Trophoblast cell (in vitro differentiated cells and primary cell): ENCODE measurements around the gene SEZ6L.
A peak's percentile ranks its signal among the peaks of the same experiment; 100 is the strongest.

Experiments
- DNase-seq, 2 donors: peaks; one replicate each; pipeline ENCODE4 v3.0.0-alpha.2; 2016
- H2AFZ ChIP-seq: 2 replicates; pipeline ENCODE4 v1.6.1; 2013; ENCODE audit warnings: low read length, moderate library complexity, mild to moderate bottlenecking; ENCODE audit not compliant: insufficient read depth, poor library complexity
- H2AK5ac ChIP-seq: 2 replicates; pipeline ENCODE4 v1.6.1; 2013; ENCODE audit warnings: mild to moderate bottlenecking, low read length
- H2BK120ac ChIP-seq: 2 replicates; pipeline ENCODE4 v1.6.1; 2013; ENCODE audit warnings: low read length, mild to moderate bottlenecking, moderate library complexity; ENCODE audit not compliant: insufficient read depth, poor library complexity
- H2BK12ac ChIP-seq: 2 replicates; pipeline ENCODE4 v1.6.1; 2013; ENCODE audit warnings: mild to moderate bottlenecking, low read length, moderate library complexity
- H2BK5ac ChIP-seq: 2 replicates; pipeline ENCODE4 v1.6.1; 2013; ENCODE audit warnings: low read length, low read depth, moderate library complexity, mild to moderate bottlenecking; ENCODE audit not compliant: poor library complexity
- H3K14ac ChIP-seq: 2 replicates; pipeline ENCODE4 v1.6.1; 2013; ENCODE audit warnings: mild to moderate bottlenecking, low read length
- H3K18ac ChIP-seq: 2 replicates; pipeline ENCODE4 v1.6.1; 2013; ENCODE audit warnings: mild to moderate bottlenecking, low read length
- H3K23ac ChIP-seq: 2 replicates; pipeline ENCODE4 v1.6.1; 2013; ENCODE audit warnings: low read length
- H3K27ac ChIP-seq: 2 replicates; pipeline ENCODE4 v1.5.1; 2013; ENCODE audit warnings: low read depth, mild to moderate bottlenecking, inconsistent platforms, low read length, moderate library complexity
- H3K27me3 ChIP-seq: 2 replicates; pipeline ENCODE4 v1.6.1; 2013; ENCODE audit warnings: inconsistent platforms, mild to moderate bottlenecking, low read length, moderate library complexity; ENCODE audit not compliant: insufficient read depth
- H3K36me3 ChIP-seq, 2 experiments: 1 replicate in 1 of 2; 2 replicates in 1 of 2; pipeline ENCODE4 v1.6.1; 2013; ENCODE audit warnings: low read length in 2 of 2, mild to moderate bottlenecking in 2 of 2, moderate library complexity in 1 of 2; ENCODE audit not compliant: insufficient read depth in 2 of 2, control insufficient read depth in 1 of 2
- H3K4ac ChIP-seq: 2 replicates; pipeline ENCODE4 v1.6.1; 2013; ENCODE audit warnings: low read depth, mild to moderate bottlenecking, low read length, moderate library complexity
- H3K4me1 ChIP-seq, 2 experiments: 1 replicate in 1 of 2; 2 replicates in 1 of 2; pipeline ENCODE4 v1.6.1; 2013; ENCODE audit warnings: low read length in 2 of 2, mild to moderate bottlenecking in 2 of 2, moderate library complexity in 1 of 2; ENCODE audit not compliant: insufficient read depth in 2 of 2, control insufficient read depth in 1 of 2
- H3K4me2 ChIP-seq: 2 replicates; pipeline ENCODE4 v1.6.1; 2013; ENCODE audit warnings: inconsistent platforms, mild to moderate bottlenecking, low read length, moderate library complexity
- H3K4me3 ChIP-seq: 2 replicates; pipeline ENCODE4 v1.5.1; 2013; ENCODE audit warnings: mild to moderate bottlenecking, low read depth, low read length, inconsistent platforms
- H3K79me1 ChIP-seq: one replicate; pipeline ENCODE4 v1.6.1; 2013; ENCODE audit warnings: low read length
- H3K79me2 ChIP-seq: 2 replicates; pipeline ENCODE4 v1.6.1; 2013; ENCODE audit warnings: low read length, mild to moderate bottlenecking; ENCODE audit not compliant: control insufficient read depth, insufficient read depth, poor library complexity
- H3K9ac ChIP-seq: 2 replicates; pipeline ENCODE4 v1.6.1; 2013; ENCODE audit warnings: mild to moderate bottlenecking, low read length
- H3K9me3 ChIP-seq: 2 replicates; pipeline ENCODE4 v1.6.1; 2013; ENCODE audit warnings: low read depth, mild to moderate bottlenecking, control low read depth, inconsistent platforms, low read length; ENCODE audit not compliant: insufficient read depth
- H4K12ac ChIP-seq: 2 replicates; pipeline ENCODE4 v1.6.1; 2013; ENCODE audit warnings: low read depth, mild to moderate bottlenecking, low read length, moderate library complexity
- H4K8ac ChIP-seq: 2 replicates; pipeline ENCODE4 v1.6.1; 2013; ENCODE audit warnings: low read depth, mild to moderate bottlenecking, low read length, moderate library complexity
- H4K91ac ChIP-seq: one replicate; pipeline ENCODE4 v1.6.1; 2013; ENCODE audit warnings: low read depth, mild to moderate bottlenecking, low read length, moderate library complexity
- WGBS: extraction: QIAGEN DNeasy Blood & Tissue Kit; methylation state at CpG from one replicate; pipeline ENCODE4 v1.1.7; 2013; ENCODE audit warnings: missing lambda C conversion rate; ENCODE audit not compliant: insufficient read length, insufficient coverage; ENCODE audit errors: extremely low coverage; 5-methylcytosine and 5-hydroxymethylcytosine counted together

Gene SEZ6L

GRCh38 chr22:26264162-26264561 is 94.9 kb downstream of the SEZ6L start:
- H3K23ac ChIP-seq = no peak overlapping the region
- no peaks in the 10 kb centered on the region for H3K79me2 ChIP-seq
- no peak overlapping the region for H3K4me3 ChIP-seq
- H4K91ac ChIP-seq = no peak overlapping the region
- H3K4ac ChIP-seq = no peak overlapping the region
- no peak overlapping the region for H4K8ac ChIP-seq
- H3K36me3 ChIP-seq = no peaks in the 10 kb centered on the region
- no peaks in the 10 kb centered on the region for H3K79me1 ChIP-seq
- no peak overlapping the region for H2AFZ ChIP-seq
- WGBS = no CpG with 5 or more reads among the region's 1 CpG
- no peak overlapping the region for H2BK120ac ChIP-seq
- H3K9ac ChIP-seq = no peak overlapping the region
- no peaks in the 10 kb centered on the region for H3K9me3 ChIP-seq
- H4K12ac ChIP-seq = no peak overlapping the region
- no peak overlapping the region for H3K18ac ChIP-seq
- no peak overlapping the region for H3K27ac ChIP-seq
- no peak overlapping the region for H3K4me2 ChIP-seq
- H2BK5ac ChIP-seq = no peak overlapping the region
- no peak overlapping the region for H2AK5ac ChIP-seq
- no peak for DNase-seq
- H3K4me1 ChIP-seq = no peaks in the 10 kb centered on the region
- H3K14ac ChIP-seq = no peak overlapping the region
- no peak overlapping the region for H2BK12ac ChIP-seq
- no peaks in the 10 kb centered on the region for H3K27me3 ChIP-seq

GRCh38 chr22:26265281-26265680 is 96.0 kb downstream of the SEZ6L start:
- Histone ChIP-seq H3K4me1 (no peaks in the 10 kb centered on the region), H3K4me3 (no peak overlapping the region), H3K4ac (no peak overlapping the region)

DNA sequence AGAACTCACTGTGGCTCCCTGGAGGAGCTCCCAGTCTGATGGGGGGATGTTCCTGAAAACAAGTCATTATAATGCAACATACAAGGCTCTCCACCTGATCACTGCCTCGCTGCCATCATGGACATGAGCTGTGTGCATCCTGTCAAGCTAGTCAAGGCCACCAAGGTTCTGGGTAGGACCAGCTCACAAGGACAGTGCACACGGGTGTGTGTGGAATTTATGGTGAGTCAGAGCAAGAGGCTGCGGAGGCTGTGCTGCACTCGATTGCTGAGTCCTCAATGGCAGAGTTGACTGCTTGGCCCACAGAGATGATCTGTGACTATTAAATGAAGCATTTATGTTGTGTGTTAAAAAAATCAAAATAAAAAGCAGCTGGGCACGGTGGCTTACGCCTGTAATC is 96.6 kb downstream of the SEZ6L start:
- Histone ChIP-seq H2BK120ac (no peak overlapping the region), H4K8ac (no peak overlapping the region), H3K23ac (no peak overlapping the region), H3K4me2 (no peak overlapping the region), H3K18ac (no peak overlapping the region), H3K9me3 (no peaks in the 10 kb centered on the region), H2AK5ac (no peak overlapping the region), H3K4me1 (no peaks in the 10 kb centered on the region), H3K27ac (no peak overlapping the region), H2BK5ac (no peak overlapping the region), H2AFZ (no peak overlapping the region), H4K12ac (no peak overlapping the region), H3K4me3 (no peak overlapping the region), H3K79me1 (no peaks in the 10 kb centered on the region), H4K91ac (no peak overlapping the region), H3K4ac (no peak overlapping the region), H3K27me3 (no peaks in the 10 kb centered on the region), H3K9ac (no peak overlapping the region), H3K79me2 (no peaks in the 10 kb centered on the region), H2BK12ac (no peak overlapping the region), H3K14ac (no peak overlapping the region), H3K36me3 (no peaks in the 10 kb centered on the region)
- no CpG with 5 or more reads among the region's 6 CpGs for WGBS
- DNase-seq = peak in 1 of 2 donors; percentile 1

More at GRCh38 chr22:26265281-26265680, 96.0 kb downstream of the SEZ6L start:
- H2AFZ ChIP-seq = no peak overlapping the region
- no peak overlapping the region for H3K27ac ChIP-seq
- no peak overlapping the region for H2BK12ac ChIP-seq
- no peak for DNase-seq
- H3K4me2 ChIP-seq = no peak overlapping the region
- H2AK5ac ChIP-seq = no peak overlapping the region
- no peak overlapping the region for H3K23ac ChIP-seq
- H3K36me3 ChIP-seq = no peaks in the 10 kb centered on the region
- H3K9ac ChIP-seq = no peak overlapping the region
- no peaks in the 10 kb centered on the region for H3K9me3 ChIP-seq
- no peak overlapping the region for H4K12ac ChIP-seq
- no peak overlapping the region for H2BK120ac ChIP-seq
- no peaks in the 10 kb centered on the region for H3K79me2 ChIP-seq
- no peak overlapping the region for H4K8ac ChIP-seq
- no peak overlapping the region for H2BK5ac ChIP-seq
- H4K91ac ChIP-seq = no peak overlapping the region
- no peaks in the 10 kb centered on the region for H3K27me3 ChIP-seq
- H3K79me1 ChIP-seq = no peaks in the 10 kb centered on the region
- H3K18ac ChIP-seq = no peak overlapping the region
- no CpG with 5 or more reads among the region's 7 CpGs for WGBS
- H3K14ac ChIP-seq = no peak overlapping the region

DNA sequence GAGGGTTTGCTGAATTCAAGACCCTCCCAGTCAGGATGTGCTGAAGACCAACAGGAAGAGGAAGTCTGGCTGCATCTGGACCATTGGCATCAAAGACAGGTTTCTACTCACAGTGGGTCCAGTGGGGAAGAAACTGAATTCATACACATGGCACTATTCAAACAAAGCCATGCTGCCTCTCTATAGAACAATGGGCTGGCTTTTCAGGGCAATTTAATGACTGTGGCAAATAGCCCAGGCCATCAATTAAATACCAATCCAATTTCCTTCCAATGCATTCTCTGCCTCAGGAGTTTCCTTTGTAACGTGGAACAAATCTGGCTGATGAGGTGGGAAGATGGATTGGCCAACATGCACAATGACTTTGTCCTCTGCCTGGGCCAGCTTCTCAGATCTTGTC is 98.6 kb downstream of the SEZ6L start:
- H3K4me1 ChIP-seq = no peaks in the 10 kb centered on the region
- no peak overlapping the region for H3K4me3 ChIP-seq
- no peak overlapping the region for H3K23ac ChIP-seq
- no peak overlapping the region for H4K12ac ChIP-seq
- H3K14ac ChIP-seq = no peak overlapping the region
- H3K4ac ChIP-seq = no peak overlapping the region
- no peaks in the 10 kb centered on the region for H3K27me3 ChIP-seq
- no peak overlapping the region for H3K18ac ChIP-seq
- H3K9me3 ChIP-seq = no peaks in the 10 kb centered on the region
- no CpG with 5 or more reads among the region's 1 CpG for WGBS
- no peaks in the 10 kb centered on the region for H3K79me1 ChIP-seq
- no peak overlapping the region for H2BK5ac ChIP-seq
- no peak for DNase-seq
- H4K91ac ChIP-seq = no peak overlapping the region
- no peak overlapping the region for H2BK120ac ChIP-seq
- no peak overlapping the region for H2BK12ac ChIP-seq
- H3K79me2 ChIP-seq = no peaks in the 10 kb centered on the region
- no peak overlapping the region for H3K4me2 ChIP-seq
- H3K36me3 ChIP-seq = no peaks in the 10 kb centered on the region
- H2AK5ac ChIP-seq = no peak overlapping the region
- no peak overlapping the region for H2AFZ ChIP-seq
- no peak overlapping the region for H4K8ac ChIP-seq
- no peak overlapping the region for H3K27ac ChIP-seq
- no peak overlapping the region for H3K9ac ChIP-seq
